ENCODE data around the gene BEND7.

BEND7 gene

DNA sequence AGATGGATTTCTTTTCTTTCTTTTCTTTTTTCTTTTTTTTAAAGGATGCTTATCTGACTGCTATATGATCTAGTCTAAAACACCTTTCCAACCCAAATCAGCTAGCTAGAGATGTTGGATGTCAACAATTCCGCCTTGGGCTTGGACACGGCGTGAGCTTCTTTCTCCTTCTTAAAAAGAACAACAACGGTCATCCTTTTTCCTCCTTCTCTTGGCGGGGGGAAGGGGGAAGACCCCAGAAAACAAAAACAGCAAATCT, 1.0 kb downstream of the BEND7 start:
- Histone ChIP-seq H2BK15ac (ENCODE audit: low read length) (no peak overlapping the region), H2BK12ac (ENCODE audit: low read length) (no peak overlapping the region), H2BK5ac (ENCODE audit: low read length) (no peak overlapping the region), H3K4me2 (ENCODE audit: insufficient read depth, low read length, poor library complexity, severe bottlenecking) (peak overlapping the region; percentile 76), H3K9me3 (replicated peaks in 1 of 2; ENCODE audit: control insufficient read depth in 2 of 2, insufficient read depth in 1 of 2, low read depth in 1 of 2, low read length in 2 of 2) (no peaks in the 10 kb centered on the region), H3K27me3 (ENCODE audit: control insufficient read depth in 3 of 3, insufficient read depth in 3 of 3, low read depth in 1 of 3, low read length in 3 of 3) (peaks cover 0 to 14% (median 3%) of the 10 kb centered on the region in 3 experiments), H2AFZ (ENCODE audit: low read length) (peak overlapping the region; percentile 84), H3K4me3 (ENCODE audit: low read length in 2 of 2) (peak overlapping the region; percentile 54 to 84), H2BK120ac (ENCODE audit: low read depth, low read length) (no peak overlapping the region), H3K4me1 (ENCODE audit: control insufficient read depth in 2 of 2, insufficient read depth in 1 of 2, low read depth in 1 of 2, low read length in 2 of 2) (peaks cover 2 to 14% of the 10 kb centered on the region in 2 donors), H4K8ac (ENCODE audit: low read depth, low read length) (no peak overlapping the region), H3K79me1 (ENCODE audit: low read depth, low read length) (no peaks in the 10 kb centered on the region), H3K4ac (ENCODE audit: low read length) (no peak overlapping the region), H3K23ac (ENCODE audit: low read depth, low read length, poor library complexity) (peak overlapping the region; percentile 12), H3K18ac (ENCODE audit: low read length) (peak overlapping the region; percentile 63), H3K36me3 (replicated peaks in 1 of 2; ENCODE audit: control insufficient read depth in 2 of 2, insufficient read depth in 2 of 2, low read length in 2 of 2) (peaks cover 0 to 6% of the 10 kb centered on the region in 2 donors), H3K14ac (ENCODE audit: low read length) (no peak overlapping the region), H3K27ac (replicated peaks; ENCODE audit: low read length) (no peak overlapping the region), H4K91ac (ENCODE audit: low read depth, low read length, poor library complexity) (no peak overlapping the region), H3K9ac (ENCODE audit: low read depth, low read length, poor library complexity) (no peak overlapping the region), H2AK5ac (ENCODE audit: low read depth, low read length) (no peak overlapping the region)
- no peak for DNase-seq (ENCODE audit: low spot score)
- WGBS, 2 donors (ENCODE audit: extremely low coverage in 2 of 2, insufficient read length in 2 of 2, insufficient replicate concordance in 1 of 2): no CpG with 5 or more reads among the region's 5 CpGs

DNA sequence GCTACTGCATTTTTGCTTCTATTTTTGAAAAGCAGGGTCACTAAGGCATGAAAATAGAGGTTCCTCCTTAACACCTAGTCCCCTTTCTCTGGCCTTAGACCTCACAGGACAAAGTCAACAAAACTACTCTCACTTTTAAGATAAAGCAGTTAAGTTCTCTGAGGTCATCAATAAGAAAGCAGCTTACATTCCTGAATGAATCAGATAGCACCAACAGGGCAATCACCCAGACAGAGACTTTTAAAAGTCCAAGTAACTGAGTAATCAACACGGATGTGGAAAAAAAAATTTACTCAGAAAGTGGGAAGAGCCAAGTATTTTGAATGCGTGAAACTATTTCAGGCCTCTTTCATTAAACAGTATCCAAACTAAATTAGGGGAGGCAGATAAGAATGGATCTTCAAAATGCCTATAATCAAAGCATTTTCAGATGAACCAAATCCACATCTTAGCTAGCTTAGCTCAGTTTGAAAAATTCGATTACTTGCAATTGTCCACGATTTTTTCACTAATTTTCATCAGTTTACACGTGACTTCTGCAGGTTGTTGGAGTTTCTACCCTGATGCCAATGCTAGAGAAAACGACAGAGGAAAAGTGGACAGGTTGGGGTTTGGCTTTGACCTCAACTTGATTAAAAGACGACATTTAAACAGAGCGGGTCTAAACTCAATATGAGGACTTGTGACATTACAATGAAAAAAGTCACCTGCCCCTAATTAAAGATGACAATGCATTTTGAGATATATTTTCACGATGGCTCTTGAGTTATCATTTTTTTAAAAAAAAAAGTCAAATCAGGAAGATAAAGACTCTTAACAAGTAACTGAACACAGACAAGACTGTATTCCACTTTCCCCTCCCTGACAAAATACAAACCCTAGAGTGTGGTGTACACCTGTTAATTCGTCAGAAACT, 1.6 kb downstream of the BEND7 start:
- no peak for DNase-seq (ENCODE audit: low spot score)
- H3K9me3 ChIP-seq (replicated peaks in 1 of 2; ENCODE audit: control insufficient read depth in 2 of 2, insufficient read depth in 1 of 2, low read depth in 1 of 2, low read length in 2 of 2): no peaks in the 10 kb centered on the region
- peak overlapping the region in 1 of 2 donors; percentile 54 for H3K4me3 ChIP-seq (ENCODE audit: low read length in 2 of 2)
- no peak overlapping the region for H3K4ac ChIP-seq (ENCODE audit: low read length)
- H2BK12ac ChIP-seq (ENCODE audit: low read length): no peak overlapping the region
- no peak overlapping the region for H3K27ac ChIP-seq (replicated peaks; ENCODE audit: low read length)
- peaks cover 0 to 10% of the 10 kb centered on the region in 2 donors for H3K36me3 ChIP-seq (replicated peaks in 1 of 2; ENCODE audit: control insufficient read depth in 2 of 2, insufficient read depth in 2 of 2, low read length in 2 of 2)
- H2AFZ ChIP-seq (ENCODE audit: low read length): no peak overlapping the region
- WGBS, 2 donors (ENCODE audit: extremely low coverage in 2 of 2, insufficient read length in 2 of 2, insufficient replicate concordance in 1 of 2): no CpG with 5 or more reads among the region's 10 CpGs
- H3K23ac ChIP-seq (ENCODE audit: low read depth, low read length, poor library complexity): no peak overlapping the region
- H2BK120ac ChIP-seq (ENCODE audit: low read depth, low read length): no peak overlapping the region
- no peak overlapping the region for H2AK5ac ChIP-seq (ENCODE audit: low read depth, low read length)
- H3K18ac ChIP-seq (ENCODE audit: low read length): no peak overlapping the region
- H3K4me2 ChIP-seq (ENCODE audit: insufficient read depth, low read length, poor library complexity, severe bottlenecking): peak overlapping the region; percentile 76
- no peak overlapping the region for H3K9ac ChIP-seq (ENCODE audit: low read depth, low read length, poor library complexity)
- H3K79me1 ChIP-seq (ENCODE audit: low read depth, low read length): no peaks in the 10 kb centered on the region
- H4K8ac ChIP-seq (ENCODE audit: low read depth, low read length): no peak overlapping the region
- no peak overlapping the region for H4K91ac ChIP-seq (ENCODE audit: low read depth, low read length, poor library complexity)
- H3K14ac ChIP-seq (ENCODE audit: low read length): no peak overlapping the region
- H2BK15ac ChIP-seq (ENCODE audit: low read length): no peak overlapping the region
- no peak overlapping the region for H2BK5ac ChIP-seq (ENCODE audit: low read length)
- H3K27me3 ChIP-seq (ENCODE audit: control insufficient read depth in 3 of 3, insufficient read depth in 3 of 3, low read depth in 1 of 3, low read length in 3 of 3): peaks cover 0 to 14% (median 3%) of the 10 kb centered on the region in 3 experiments
- H3K4me1 ChIP-seq (ENCODE audit: control insufficient read depth in 2 of 2, insufficient read depth in 1 of 2, low read depth in 1 of 2, low read length in 2 of 2): peaks cover 2 to 14% of the 10 kb centered on the region in 2 donors

DNA sequence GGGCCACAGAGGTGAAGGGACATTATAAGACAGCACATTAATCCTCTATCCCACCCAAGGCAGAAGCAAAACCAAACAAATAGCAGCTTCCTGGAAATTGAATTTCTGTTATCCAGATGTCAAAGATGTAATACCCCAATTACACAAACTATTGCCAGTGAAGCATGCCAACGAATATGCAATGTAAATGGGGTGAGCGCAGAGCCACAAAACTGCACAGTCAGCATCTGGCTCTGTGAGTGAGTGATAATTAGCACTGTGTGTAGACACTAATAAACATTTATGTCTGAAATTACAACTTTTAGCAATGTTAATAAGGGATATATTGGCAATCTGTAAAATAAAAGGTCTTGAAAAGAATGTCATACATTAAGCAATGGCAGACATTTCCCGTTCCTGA, 3.2 kb downstream of the BEND7 start:
- H4K91ac ChIP-seq (ENCODE audit: low read depth, low read length, poor library complexity): no peak overlapping the region
- no peak overlapping the region for H3K9ac ChIP-seq (ENCODE audit: low read depth, low read length, poor library complexity)
- no peak overlapping the region for H3K4me2 ChIP-seq (ENCODE audit: insufficient read depth, low read length, poor library complexity, severe bottlenecking)
- peaks cover 2 to 14% of the 10 kb centered on the region in 2 donors for H3K4me1 ChIP-seq (ENCODE audit: control insufficient read depth in 2 of 2, insufficient read depth in 1 of 2, low read depth in 1 of 2, low read length in 2 of 2)
- H3K9me3 ChIP-seq (replicated peaks in 1 of 2; ENCODE audit: control insufficient read depth in 2 of 2, insufficient read depth in 1 of 2, low read depth in 1 of 2, low read length in 2 of 2): no peaks in the 10 kb centered on the region
- WGBS, 2 donors (ENCODE audit: extremely low coverage in 2 of 2, insufficient read length in 2 of 2, insufficient replicate concordance in 1 of 2): no CpG with 5 or more reads among the region's 3 CpGs
- no peak overlapping the region for H3K14ac ChIP-seq (ENCODE audit: low read length)
- H2BK15ac ChIP-seq (ENCODE audit: low read length): no peak overlapping the region
- H2BK5ac ChIP-seq (ENCODE audit: low read length): no peak overlapping the region
- H3K27me3 ChIP-seq (ENCODE audit: control insufficient read depth in 3 of 3, insufficient read depth in 3 of 3, low read depth in 1 of 3, low read length in 3 of 3): peaks cover 0 to 14% (median 3%) of the 10 kb centered on the region in 3 experiments
- H2AFZ ChIP-seq (ENCODE audit: low read length): no peak overlapping the region
- H2BK12ac ChIP-seq (ENCODE audit: low read length): no peak overlapping the region
- H3K27ac ChIP-seq (replicated peaks; ENCODE audit: low read length): no peak overlapping the region
- no peak for DNase-seq (ENCODE audit: low spot score)
- H2AK5ac ChIP-seq (ENCODE audit: low read depth, low read length): no peak overlapping the region
- no peaks in the 10 kb centered on the region for H3K79me1 ChIP-seq (ENCODE audit: low read depth, low read length)
- H3K23ac ChIP-seq (ENCODE audit: low read depth, low read length, poor library complexity): no peak overlapping the region
- no peak overlapping the region for H3K18ac ChIP-seq (ENCODE audit: low read length)
- H2BK120ac ChIP-seq (ENCODE audit: low read depth, low read length): no peak overlapping the region
- no peak overlapping the region for H3K4ac ChIP-seq (ENCODE audit: low read length)
- no peak overlapping the region for H4K8ac ChIP-seq (ENCODE audit: low read depth, low read length)
- H3K4me3 ChIP-seq (ENCODE audit: low read length in 2 of 2): no peak overlapping the region
- peaks cover 0 to 12% of the 10 kb centered on the region in 2 donors for H3K36me3 ChIP-seq (replicated peaks in 1 of 2; ENCODE audit: control insufficient read depth in 2 of 2, insufficient read depth in 2 of 2, low read length in 2 of 2)

DNA sequence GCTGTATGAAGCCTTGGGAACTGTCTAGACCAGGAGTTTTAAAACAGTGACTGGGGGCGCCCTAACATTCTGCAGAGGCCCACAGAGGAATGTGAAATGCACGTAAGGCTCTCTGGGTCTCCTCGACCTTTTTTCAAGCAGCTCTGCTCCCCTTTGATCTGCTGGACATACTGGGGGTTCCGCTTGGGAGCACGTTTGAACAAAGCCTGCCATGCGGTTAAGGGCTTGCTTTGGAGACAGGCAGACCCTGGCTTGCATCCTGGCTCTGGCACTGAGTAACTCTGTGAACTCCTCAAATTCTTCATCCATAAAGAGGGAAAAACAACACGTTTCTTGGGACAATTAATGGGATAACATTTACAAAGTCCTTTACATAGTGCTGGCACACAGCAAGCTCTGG, 7.8 kb downstream of the BEND7 start:
- Histone ChIP-seq H3K4ac (ENCODE audit: low read length) (no peak overlapping the region), H3K9ac (ENCODE audit: low read depth, low read length, poor library complexity) (no peak overlapping the region), H3K27me3 (ENCODE audit: control insufficient read depth in 3 of 3, insufficient read depth in 3 of 3, low read depth in 1 of 3, low read length in 3 of 3) (no peaks in the 10 kb centered on the region), H3K9me3 (replicated peaks in 1 of 2; ENCODE audit: control insufficient read depth in 2 of 2, insufficient read depth in 1 of 2, low read depth in 1 of 2, low read length in 2 of 2) (no peaks in the 10 kb centered on the region), H4K91ac (ENCODE audit: low read depth, low read length, poor library complexity) (no peak overlapping the region), H3K4me2 (ENCODE audit: insufficient read depth, low read length, poor library complexity, severe bottlenecking) (no peak overlapping the region), H3K36me3 (replicated peaks in 1 of 2; ENCODE audit: control insufficient read depth in 2 of 2, insufficient read depth in 2 of 2, low read length in 2 of 2) (peaks cover 0 to 12% of the 10 kb centered on the region in 2 donors), H3K18ac (ENCODE audit: low read length) (no peak overlapping the region), H3K4me3 (ENCODE audit: low read length in 2 of 2) (no peak overlapping the region), H3K14ac (ENCODE audit: low read length) (no peak overlapping the region), H2AK5ac (ENCODE audit: low read depth, low read length) (no peak overlapping the region), H2BK15ac (ENCODE audit: low read length) (no peak overlapping the region), H4K8ac (ENCODE audit: low read depth, low read length) (no peak overlapping the region), H2AFZ (ENCODE audit: low read length) (no peak overlapping the region), H3K27ac (replicated peaks; ENCODE audit: low read length) (no peak overlapping the region), H2BK12ac (ENCODE audit: low read length) (no peak overlapping the region), H2BK5ac (ENCODE audit: low read length) (no peak overlapping the region), H2BK120ac (ENCODE audit: low read depth, low read length) (no peak overlapping the region), H3K23ac (ENCODE audit: low read depth, low read length, poor library complexity) (no peak overlapping the region), H3K79me1 (ENCODE audit: low read depth, low read length) (no peaks in the 10 kb centered on the region), H3K4me1 (ENCODE audit: control insufficient read depth in 2 of 2, insufficient read depth in 1 of 2, low read depth in 1 of 2, low read length in 2 of 2) (no peaks in the 10 kb centered on the region)
- WGBS, 2 donors (ENCODE audit: extremely low coverage in 2 of 2, insufficient read length in 2 of 2, insufficient replicate concordance in 1 of 2): no CpG with 5 or more reads among the region's 7 CpGs
- no peak for DNase-seq (ENCODE audit: low spot score)
